HEK293 (cell line): ENCODE results near the gene LTO1.

Source experiments
- ATF2 ChIP-seq: fragments of 450-650 bp; formaldehyde crosslinking; IDR thresholded peaks from 2 replicates; pipeline ENCODE4 v1.5.1; 2016; ENCODE audit warnings: missing biosample characterization, missing genetic modification characterization, low read depth
- BCL11B ChIP-seq: fragments of 450-650 bp; formaldehyde crosslinking; IDR thresholded peaks from 2 replicates; pipeline ENCODE4 v1.5.1; 2016; ENCODE audit warnings: low read depth, missing biosample characterization, missing genetic modification characterization
- IKZF3 ChIP-seq: fragments of 450-650 bp; IDR thresholded peaks from 2 replicates; pipeline ENCODE4 v1.5.0; 2018; ENCODE audit warnings: missing biosample characterization, mild to moderate bottlenecking, missing genetic modification characterization, moderate library complexity
- PATZ1 ChIP-seq: fragments of 450-650 bp; formaldehyde crosslinking; IDR thresholded peaks from 2 replicates; pipeline ENCODE4 v1.5.1; 2016; ENCODE audit warnings: missing biosample characterization, missing genetic modification characterization
- PRDM10 ChIP-seq: fragments of 450-650 bp; formaldehyde crosslinking; IDR thresholded peaks from 2 replicates; pipeline ENCODE4 v1.5.1; 2016; ENCODE audit warnings: missing biosample characterization, missing genetic modification characterization
- SP7 ChIP-seq: fragments of 450-650 bp; formaldehyde crosslinking; IDR thresholded peaks from 2 replicates; pipeline ENCODE4 v1.5.1; 2016; ENCODE audit warnings: missing biosample characterization, missing genetic modification characterization
- ZBTB26 ChIP-seq: fragments of 450-650 bp; formaldehyde crosslinking; optimal IDR thresholded peaks from 2 replicates; pipeline ENCODE3; 2016; ENCODE audit warnings: missing biosample characterization, mild to moderate bottlenecking, missing genetic modification characterization
- ZBTB8A ChIP-seq: fragments of 450-650 bp; formaldehyde crosslinking; IDR thresholded peaks from 2 replicates; pipeline ENCODE4 v1.5.1; 2016; ENCODE audit warnings: missing biosample characterization, missing genetic modification characterization
- ZNF18 ChIP-seq: fragments of 450-650 bp; formaldehyde crosslinking; IDR thresholded peaks from 2 replicates; pipeline ENCODE4 v1.5.1; 2016; ENCODE audit warnings: missing biosample characterization, missing genetic modification characterization
- ZNF280D ChIP-seq: fragments of 450-650 bp; formaldehyde crosslinking; IDR thresholded peaks from 2 replicates; pipeline ENCODE4 v1.5.1; 2016; ENCODE audit warnings: missing biosample characterization, missing genetic modification characterization
- ZNF335 ChIP-seq: fragments of 450-650 bp; formaldehyde crosslinking; conservative IDR thresholded peaks from 2 replicates; pipeline ENCODE4 v1.5.1; 2016; ENCODE audit warnings: missing biosample characterization, missing genetic modification characterization
- ZNF362 ChIP-seq: fragments of 450-650 bp; formaldehyde crosslinking; IDR thresholded peaks from 2 replicates; pipeline ENCODE4 v1.5.1; 2016; ENCODE audit warnings: missing biosample characterization, missing genetic modification characterization
- ZNF423 ChIP-seq: fragments of 450-650 bp; formaldehyde crosslinking; IDR thresholded peaks from 2 replicates; pipeline ENCODE4 v1.5.1; 2016; ENCODE audit warnings: missing biosample characterization, missing genetic modification characterization
- ZNF426 ChIP-seq: fragments of 450-650 bp; formaldehyde crosslinking; IDR thresholded peaks from 2 replicates; pipeline ENCODE4 v1.5.1; 2017; ENCODE audit warnings: missing biosample characterization, missing genetic modification characterization, mild to moderate bottlenecking, inconsistent platforms, moderate library complexity
- ZNF510 ChIP-seq: fragments of 450-650 bp; formaldehyde crosslinking; IDR thresholded peaks from 2 replicates; pipeline ENCODE4 v1.5.1; 2018; ENCODE audit warnings: mild to moderate bottlenecking, missing genetic modification characterization, missing biosample characterization; ENCODE audit not compliant: insufficient replicate concordance
- ZNF514 ChIP-seq: fragments of 450-650 bp; formaldehyde crosslinking; IDR thresholded peaks from 2 replicates; pipeline ENCODE4 v1.5.1; 2016; ENCODE audit warnings: missing biosample characterization, missing genetic modification characterization
- ZNF571 ChIP-seq: fragments of 450-650 bp; formaldehyde crosslinking; IDR thresholded peaks from 2 replicates; pipeline ENCODE4 v1.5.0; 2017; ENCODE audit warnings: missing biosample characterization, missing genetic modification characterization
- ZNF707 ChIP-seq: fragments of 450-650 bp; formaldehyde crosslinking; IDR thresholded peaks from 2 replicates; pipeline ENCODE4 v1.5.1; 2016; ENCODE audit warnings: missing biosample characterization, missing genetic modification characterization
- ZNF777 ChIP-seq: fragments of 450-650 bp; formaldehyde crosslinking; IDR thresholded peaks from 2 replicates; pipeline ENCODE4 v1.5.1; 2017; ENCODE audit warnings: missing biosample characterization, missing genetic modification characterization, borderline replicate concordance
- ZXDB ChIP-seq: fragments of 450-650 bp; formaldehyde crosslinking; IDR thresholded peaks from 2 replicates; pipeline ENCODE4 v1.5.1; 2016; ENCODE audit warnings: missing biosample characterization, missing genetic modification characterization

The LTO1 gene

GRCh38 chr11:69638941-69639681 is 36.0 kb downstream of the LTO1 start (continued):
- TF ChIP-seq PRDM10 (tag by site-specific recombination) = peak; percentile 92
- no peak for TF ChIP-seq ZNF514 (tag by site-specific recombination)
- TF ChIP-seq ZNF280D = no peak
- 0 out of 2 replicates have a peak, but pooled peaks have one; percentile 29 for TF ChIP-seq SP7
- TF ChIP-seq IKZF3 (tag by site-specific recombination) = peak; percentile 44; the same call in 1 of the 2 replicates
- peak; percentile 25; the same call in 1 of the 2 replicates for TF ChIP-seq BCL11B (tag by site-specific recombination)
- peak; percentile 57 for TF ChIP-seq ZBTB26 (tag by site-specific recombination)
- TF ChIP-seq ZBTB8A (tag by site-specific recombination) = peak; percentile 90
- TF ChIP-seq PATZ1 = peak; percentile 86
- 0 out of 2 replicates have a peak, but pooled peaks have one; percentile 30 for TF ChIP-seq ZNF423 (tag by site-specific recombination)
- TF ChIP-seq ZNF362 = no peak
- no peak for TF ChIP-seq ZXDB (tag by site-specific recombination)
- no peak for TF ChIP-seq ZNF510
- TF ChIP-seq ZNF707 (tag by site-specific recombination) = no peak
- peak; percentile 50; the same call in 1 of the 2 replicates for TF ChIP-seq ZNF777
- no peak for TF ChIP-seq ZNF426 (tag by site-specific recombination)
- no peak for TF ChIP-seq ATF2 (tag by site-specific recombination)
- 0 out of 2 replicates have a peak, but pooled peaks have one; percentile 30 for TF ChIP-seq ZNF335
- TF ChIP-seq ZNF18 (tag by site-specific recombination) = no peak
- no peak for TF ChIP-seq ZNF571 (tag by site-specific recombination)
